ENCODE data around the gene RBM4.

DNA sequence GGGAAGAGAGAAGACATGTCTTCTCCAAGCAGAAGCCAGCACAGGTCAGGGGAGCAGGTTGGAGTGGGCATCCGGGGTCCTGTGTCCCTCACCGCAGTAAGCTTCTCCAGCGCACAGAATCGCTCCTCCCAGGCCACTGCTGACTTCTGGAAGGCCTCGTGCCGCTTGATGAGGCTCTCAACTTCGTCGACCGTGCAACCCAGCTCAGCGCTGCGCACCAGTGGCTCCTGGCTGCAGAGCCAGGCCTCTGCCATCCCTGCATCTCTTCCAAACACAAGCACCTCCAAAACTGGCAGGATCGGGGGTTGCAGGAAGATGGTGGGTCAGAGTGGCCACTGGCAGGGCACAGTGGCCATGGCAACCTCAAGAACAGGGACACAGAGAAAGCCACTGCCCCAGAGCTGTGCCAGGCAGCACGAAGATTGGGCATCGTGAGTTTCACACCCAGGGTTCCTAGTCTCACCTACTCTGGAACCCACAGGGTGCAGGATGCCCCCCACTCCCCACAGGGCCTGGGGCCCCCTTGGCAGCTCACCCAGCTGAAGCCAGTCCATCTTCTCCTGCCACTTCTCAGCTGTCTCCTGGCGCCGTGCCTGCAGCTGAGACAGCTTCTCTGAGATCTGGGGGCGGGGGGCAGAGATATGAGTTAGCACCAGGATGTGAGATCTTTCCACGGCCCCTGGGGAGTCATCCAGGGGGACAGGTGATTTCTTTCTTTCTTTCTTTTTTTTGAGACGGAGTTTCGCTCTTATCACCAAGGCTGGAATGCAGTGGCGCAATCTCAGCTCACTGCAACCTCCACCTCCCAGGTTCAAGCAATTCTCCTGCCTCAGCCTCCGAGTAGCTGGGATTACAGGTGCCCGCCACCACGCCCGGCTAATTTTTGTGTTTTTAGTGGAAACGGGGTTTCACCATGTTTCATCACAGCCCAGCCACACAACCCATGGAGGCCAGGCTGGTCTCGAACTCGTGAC is 50.3 kb downstream of the RBM4 start:
- TF ChIP-seq, protein P1, sequence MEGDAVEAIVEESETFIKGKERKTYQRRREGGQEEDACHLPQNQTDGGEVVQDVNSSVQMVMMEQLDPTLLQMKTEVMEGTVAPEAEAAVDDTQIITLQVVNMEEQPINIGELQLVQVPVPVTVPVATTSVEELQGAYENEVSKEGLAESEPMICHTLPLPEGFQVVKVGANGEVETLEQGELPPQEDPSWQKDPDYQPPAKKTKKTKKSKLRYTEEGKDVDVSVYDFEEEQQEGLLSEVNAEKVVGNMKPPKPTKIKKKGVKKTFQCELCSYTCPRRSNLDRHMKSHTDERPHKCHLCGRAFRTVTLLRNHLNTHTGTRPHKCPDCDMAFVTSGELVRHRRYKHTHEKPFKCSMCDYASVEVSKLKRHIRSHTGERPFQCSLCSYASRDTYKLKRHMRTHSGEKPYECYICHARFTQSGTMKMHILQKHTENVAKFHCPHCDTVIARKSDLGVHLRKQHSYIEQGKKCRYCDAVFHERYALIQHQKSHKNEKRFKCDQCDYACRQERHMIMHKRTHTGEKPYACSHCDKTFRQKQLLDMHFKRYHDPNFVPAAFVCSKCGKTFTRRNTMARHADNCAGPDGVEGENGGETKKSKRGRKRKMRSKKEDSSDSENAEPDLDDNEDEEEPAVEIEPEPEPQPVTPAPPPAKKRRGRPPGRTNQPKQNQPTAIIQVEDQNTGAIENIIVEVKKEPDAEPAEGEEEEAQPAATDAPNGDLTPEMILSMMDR (conservative IDR thresholded peaks at IDR 0.05; ENCODE audit: low read depth, low read length) = no peak
- TF ChIP-seq POLR2A (IDR thresholded peaks at IDR 0.05; ENCODE audit: low read depth, low read length) (no peak), MAZ (IDR thresholded peaks at IDR 0.05; ENCODE audit: borderline replicate concordance, low read depth, low read length) (no peak), MXI1 (IDR thresholded peaks at IDR 0.05; ENCODE audit: borderline replicate concordance, low read depth, low read length) (no peak), CEBPB (IDR thresholded peaks at IDR 0.05; ENCODE audit: low read depth, low read length) (no peak), USF2 (IDR thresholded peaks at IDR 0.05; ENCODE audit: low read depth, low read length) (no peak)
